HG03108 (cell line): ENCODE measurements around the gene INPP5A.
"Not testable (repeated sequence)": the region's sequence is repeated elsewhere in the genome, so short reads cannot be mapped to it uniquely, and the experiment has no call there.

Experiments
- ATAC-seq: cut with Tn5 transposase; IDR thresholded peaks from one replicate; pipeline ENCODE4 v1.9.1; 2021; ENCODE audit warnings: moderate library complexity; ENCODE audit not compliant: unreplicated experiment

The INPP5A gene, protein sequence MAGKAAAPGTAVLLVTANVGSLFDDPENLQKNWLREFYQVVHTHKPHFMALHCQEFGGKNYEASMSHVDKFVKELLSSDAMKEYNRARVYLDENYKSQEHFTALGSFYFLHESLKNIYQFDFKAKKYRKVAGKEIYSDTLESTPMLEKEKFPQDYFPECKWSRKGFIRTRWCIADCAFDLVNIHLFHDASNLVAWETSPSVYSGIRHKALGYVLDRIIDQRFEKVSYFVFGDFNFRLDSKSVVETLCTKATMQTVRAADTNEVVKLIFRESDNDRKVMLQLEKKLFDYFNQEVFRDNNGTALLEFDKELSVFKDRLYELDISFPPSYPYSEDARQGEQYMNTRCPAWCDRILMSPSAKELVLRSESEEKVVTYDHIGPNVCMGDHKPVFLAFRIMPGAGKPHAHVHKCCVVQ

GRCh38 chr10:132537684-132538001 is at the start of gene INPP5A:
Gene INPP5A, plus strand, starts transcription at chr10:132537787. Its CDS starts 310 bp downstream, at chr10:132538097.
- ATAC-seq, result no peak

GRCh38 chr10:132488231-132488821 is 49.3 kb upstream of the INPP5A start:
- no peak for ATAC-seq

- no peak for ATAC-seq
These were observed 48.4 kb upstream of the INPP5A start for GRCh38 chr10:132489053-132489703.

DNA sequence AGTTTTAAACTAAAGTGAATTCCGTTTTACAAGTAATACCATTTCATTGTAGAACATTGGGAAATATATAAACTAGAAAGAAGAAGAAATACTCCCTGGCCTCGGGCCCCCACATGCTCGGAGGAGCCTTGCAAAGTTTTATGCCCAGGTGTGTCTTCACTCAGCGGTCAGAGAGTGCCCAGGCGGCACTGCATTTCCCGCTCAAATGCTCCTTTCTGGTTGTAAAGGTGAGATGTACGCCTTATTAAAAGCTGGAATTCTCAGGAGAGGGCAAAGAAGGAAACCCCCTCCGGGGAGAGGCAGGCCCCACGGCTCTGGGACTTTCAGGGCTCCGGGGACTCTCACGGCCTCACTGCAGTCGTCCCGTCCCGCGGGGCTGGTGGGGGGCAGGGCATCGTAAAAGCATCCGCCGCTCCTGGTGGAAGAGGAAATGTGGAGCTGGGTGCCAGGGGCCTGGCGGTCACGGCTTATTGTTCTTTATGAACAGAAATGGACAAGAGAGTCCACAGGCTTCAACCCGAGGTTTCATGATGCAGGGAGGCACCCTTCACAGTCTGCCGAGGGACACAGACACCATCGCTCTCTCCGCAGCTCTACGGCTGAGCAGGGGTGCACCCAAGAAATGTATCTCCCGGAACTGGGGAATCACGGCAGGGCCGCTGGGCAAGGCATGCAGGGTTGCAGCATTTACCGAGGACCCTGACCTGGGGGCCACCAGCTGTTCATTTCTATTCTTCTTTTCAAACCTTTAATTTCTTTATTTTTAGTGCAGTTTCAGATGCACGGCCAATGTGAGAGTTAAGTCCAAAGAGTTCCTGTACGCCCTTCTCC is 47.7 kb upstream of the INPP5A start:
- ATAC-seq, result no peak

DNA sequence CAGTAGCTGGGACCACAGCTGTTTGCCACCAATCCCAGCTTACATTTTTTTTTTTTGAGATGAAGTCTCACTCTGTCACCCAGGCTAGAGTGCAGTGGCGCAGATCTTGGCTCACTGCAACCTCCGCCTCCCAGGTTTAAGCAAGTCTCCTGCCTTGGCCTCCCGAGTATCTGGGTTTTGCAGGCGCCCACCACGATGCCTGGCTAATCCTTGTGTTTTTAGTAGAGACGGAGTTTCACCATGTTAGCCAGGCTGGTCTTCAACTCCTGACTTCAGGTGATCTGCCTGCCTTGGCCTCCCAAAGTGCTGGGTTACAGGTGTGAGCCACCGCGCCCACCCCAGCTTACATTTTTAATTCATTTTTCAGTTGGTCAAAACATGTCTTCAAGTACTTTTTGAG is 46.1 kb upstream of the INPP5A start:
- not testable (repeated sequence) for ATAC-seq

- no peak for ATAC-seq
These were observed 45.1 kb upstream of the INPP5A start for GRCh38 chr10:132492323-132493025.

DNA sequence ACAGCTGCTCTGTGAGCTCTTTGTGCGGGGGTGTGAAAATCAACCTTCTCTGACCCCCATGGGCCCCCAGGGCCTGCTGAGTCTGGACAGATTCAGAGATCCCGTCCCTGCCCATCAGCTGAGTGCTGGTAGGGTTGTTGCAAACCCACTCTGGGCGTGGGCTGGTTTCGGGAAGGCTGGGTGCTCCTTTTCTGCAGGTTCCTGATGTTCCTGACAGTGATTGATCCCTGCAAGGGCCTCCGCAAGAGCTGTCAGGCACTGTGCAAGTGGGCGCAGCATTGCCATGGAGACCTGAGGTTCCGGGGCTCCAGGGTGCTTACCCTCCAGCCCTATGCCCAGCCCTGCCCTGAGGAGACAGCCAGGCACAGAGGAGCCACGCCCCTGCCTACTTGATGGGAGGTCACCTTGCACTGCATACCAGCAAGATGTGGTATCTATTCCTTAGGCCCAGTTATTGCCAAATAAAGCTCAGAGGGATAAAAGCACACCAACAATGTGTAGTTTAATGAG is 44.3 kb upstream of the INPP5A start:
- no peak for ATAC-seq

- no peak for ATAC-seq
These were observed 43.8 kb upstream of the INPP5A start for GRCh38 chr10:132493756-132494290.

- no peak for ATAC-seq
These were observed 42.5 kb upstream of the INPP5A start for GRCh38 chr10:132494866-132495630.

GRCh38 chr10:132496360-132497062 is 41.1 kb upstream of the INPP5A start:
- no peak for ATAC-seq

DNA sequence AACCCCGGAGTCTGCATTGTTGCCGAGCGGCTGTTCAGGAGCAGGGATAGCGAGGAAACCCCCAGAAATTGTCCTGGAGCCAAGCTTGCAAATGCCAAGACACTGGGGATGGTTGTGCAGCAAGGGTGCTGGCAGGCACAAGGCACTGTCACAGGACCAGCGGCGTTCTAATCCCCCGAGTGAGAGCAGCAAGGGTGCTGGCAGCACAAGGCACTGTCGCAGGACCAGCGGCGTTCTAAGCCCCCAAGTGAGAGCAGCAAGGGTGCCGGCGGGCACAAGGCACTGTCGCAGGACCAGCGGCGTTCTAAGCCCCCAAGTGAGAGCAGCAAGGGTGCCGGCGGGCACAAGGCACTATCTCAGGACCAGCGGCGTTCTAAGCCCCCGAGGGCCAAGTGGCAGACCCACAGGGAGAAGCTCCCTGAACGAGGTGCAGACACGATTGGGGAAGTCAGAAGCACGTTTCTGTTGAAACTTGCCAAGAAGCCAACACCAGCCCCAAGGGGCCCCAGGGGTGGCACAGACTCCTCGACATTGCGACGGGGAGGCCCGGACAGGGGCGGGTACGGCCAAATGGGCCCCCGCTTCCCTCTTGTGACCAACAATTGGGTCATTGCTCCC is 40.4 kb upstream of the INPP5A start:
- ATAC-seq, result no peak

DNA sequence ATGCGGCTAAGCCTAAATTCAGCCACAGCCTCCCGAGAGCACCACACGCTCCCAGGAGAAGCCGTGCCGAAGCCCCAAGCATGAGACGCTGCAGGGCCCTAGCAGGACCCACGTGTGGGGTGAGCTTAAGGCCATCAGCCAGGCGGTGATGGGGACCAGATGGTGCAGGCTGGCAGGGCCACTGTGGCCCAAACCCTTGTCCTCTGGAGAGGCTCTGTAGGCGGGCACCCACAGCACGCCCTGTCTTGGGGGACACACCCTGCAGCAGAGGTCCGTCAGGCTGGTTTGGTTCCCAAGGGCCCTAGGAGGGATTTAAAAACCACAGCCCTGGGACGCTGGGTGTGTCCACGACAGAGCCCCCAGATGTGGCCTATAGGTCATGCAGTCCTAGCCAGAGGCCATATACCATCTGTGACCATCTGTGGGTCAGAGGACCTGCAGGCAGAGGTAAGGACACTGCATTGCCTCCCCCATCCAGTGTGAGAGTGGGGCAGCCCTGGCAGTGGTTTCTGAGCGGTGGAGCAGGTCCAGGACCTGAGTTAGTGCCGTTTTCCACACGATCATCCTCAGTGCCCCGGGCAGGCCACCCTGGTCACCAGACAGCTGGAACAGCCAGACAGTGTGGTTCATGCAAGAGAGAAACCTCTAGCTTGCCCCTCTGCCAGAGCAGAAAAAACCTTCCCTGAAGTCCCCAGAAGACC is 39.6 kb upstream of the INPP5A start:
- no peak for ATAC-seq

DNA sequence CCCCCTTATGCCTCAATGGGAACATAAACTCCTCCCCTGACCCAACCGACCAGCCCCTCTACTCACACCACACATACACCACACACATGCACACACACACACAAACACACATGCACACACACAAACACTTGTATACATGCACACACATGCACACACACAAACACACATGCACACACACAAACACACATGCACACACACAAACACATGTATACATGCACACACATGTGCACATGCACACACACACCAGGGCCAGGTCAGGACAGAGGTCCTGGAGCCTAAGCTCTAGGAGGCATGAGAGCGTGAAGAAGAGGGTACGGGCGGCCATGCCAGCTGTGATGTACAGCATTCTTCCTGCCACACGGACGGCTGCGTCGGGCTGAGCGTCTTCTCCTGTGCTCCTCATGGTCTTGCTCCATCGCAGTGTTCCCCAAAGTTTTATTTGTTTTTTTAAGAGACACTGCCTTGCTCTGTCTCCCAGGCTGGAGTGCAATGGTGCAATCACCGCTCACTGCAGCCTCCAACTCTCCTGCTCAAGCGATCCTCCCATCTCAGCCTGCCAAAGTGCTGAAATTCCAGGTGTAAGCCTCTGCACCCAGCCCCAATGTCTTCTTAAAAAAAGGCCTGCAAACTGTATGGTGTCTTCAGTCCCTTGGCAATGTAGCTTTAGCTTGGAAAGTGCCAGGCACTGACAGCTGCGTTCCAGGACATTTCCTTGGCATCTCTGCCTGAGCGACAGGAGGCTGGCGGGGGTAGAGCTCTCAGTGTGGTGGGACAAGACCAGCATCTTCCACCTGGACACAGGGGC is 38.8 kb upstream of the INPP5A start:
- no peak for ATAC-seq

- no peak for ATAC-seq
These were observed 38.3 kb upstream of the INPP5A start for GRCh38 chr10:132499367-132499685.

GRCh38 chr10:132500781-132501415 is 36.7 kb upstream of the INPP5A start:
- no peak for ATAC-seq

GRCh38 chr10:132502544-132503300 is 34.9 kb upstream of the INPP5A start:
- ATAC-seq, result no peak
